Mesenchymal stem cell (in vitro differentiated cells and primary cell): ENCODE results near the gene FRAT1.

Experiments used
- DNase-seq: peaks from one replicate; pipeline ENCODE4 v3.0.0-alpha.2; 2013
- H2AFZ ChIP-seq: one replicate; pipeline ENCODE4 v1.6.1; 2013; ENCODE audit warnings: low read depth, mild to moderate bottlenecking, control low read depth, inconsistent platforms, low read length, moderate library complexity
- H2AK5ac ChIP-seq: 2 replicates; pipeline ENCODE4 v1.6.1; 2013; ENCODE audit warnings: low read length, moderate library complexity, mild to moderate bottlenecking, inconsistent platforms; ENCODE audit not compliant: severe bottlenecking
- H2BK120ac ChIP-seq: one replicate; pipeline ENCODE4 v1.6.1; 2013; ENCODE audit warnings: low read depth, mild to moderate bottlenecking, inconsistent platforms, low read length, moderate library complexity
- H2BK12ac ChIP-seq, 2 experiments: one replicate each; pipeline ENCODE4 v1.6.1; 2013; ENCODE audit warnings: inconsistent platforms in 2 of 2, low read length in 2 of 2, mild to moderate bottlenecking in 2 of 2, moderate library complexity in 2 of 2, control low read depth in 1 of 2
- H2BK15ac ChIP-seq: one replicate; pipeline ENCODE4 v1.6.1; 2013; ENCODE audit warnings: mild to moderate bottlenecking, low read depth, inconsistent platforms; ENCODE audit not compliant: poor library complexity, severe bottlenecking
- H2BK5ac ChIP-seq: 2 replicates; pipeline ENCODE4 v1.6.1; 2013; ENCODE audit warnings: low read depth, mild to moderate bottlenecking, low read length, control low read depth, inconsistent platforms; ENCODE audit not compliant: poor library complexity, severe bottlenecking
- H3K14ac ChIP-seq, 2 experiments: one replicate each; pipeline ENCODE4 v1.6.1; 2013; ENCODE audit warnings: inconsistent platforms in 2 of 2, low read length in 2 of 2, control low read depth in 1 of 2, mild to moderate bottlenecking in 1 of 2, moderate library complexity in 1 of 2
- H3K18ac ChIP-seq, 2 experiments: one replicate each; pipeline ENCODE4 v1.6.1; 2013; ENCODE audit warnings: inconsistent platforms in 2 of 2, low read length in 2 of 2, control low read depth in 1 of 2, low read depth in 1 of 2, mild to moderate bottlenecking in 1 of 2
- H3K23ac ChIP-seq, 2 experiments: one replicate each; pipeline ENCODE4 v1.6.1; 2013; ENCODE audit warnings: inconsistent platforms in 2 of 2, low read length in 2 of 2, mild to moderate bottlenecking in 2 of 2, moderate library complexity in 2 of 2, control low read depth in 1 of 2
- H3K27ac ChIP-seq: 2 replicates; pipeline ENCODE4 v1.5.1; 2013; ENCODE audit warnings: mild to moderate bottlenecking, moderate library complexity, low read length, control low read depth, inconsistent platforms; ENCODE audit not compliant: poor library complexity, severe bottlenecking
- H3K27me3 ChIP-seq, 2 experiments: 2 replicates each; pipeline versions ENCODE4 v1.6.1 to v1.7.0; 2013; ENCODE audit warnings: low read length in 2 of 2, mild to moderate bottlenecking in 2 of 2, moderate library complexity in 2 of 2, control low read depth in 1 of 2, inconsistent platforms in 1 of 2; ENCODE audit not compliant: control insufficient read depth in 1 of 2, insufficient read depth in 1 of 2
- H3K36me3 ChIP-seq, 2 experiments: 2 replicates each; pipeline versions ENCODE4 v1.6.1 to v1.7.0; 2013; ENCODE audit warnings: low read length in 2 of 2, control low read depth in 1 of 2, inconsistent platforms in 1 of 2, low read depth in 1 of 2, mild to moderate bottlenecking in 1 of 2; ENCODE audit not compliant: insufficient read depth in 2 of 2, control insufficient read depth in 1 of 2
- H3K4ac ChIP-seq, 2 experiments: one replicate each; pipeline ENCODE4 v1.6.1; 2013; ENCODE audit warnings: inconsistent platforms in 2 of 2, low read length in 2 of 2, mild to moderate bottlenecking in 2 of 2, moderate library complexity in 2 of 2, control low read depth in 1 of 2, low read depth in 1 of 2
- H3K4me1 ChIP-seq: 2 replicates; pipeline ENCODE4 v1.6.1; 2013; ENCODE audit warnings: low read depth, low read length, control low read depth; ENCODE audit not compliant: control insufficient read depth, insufficient read depth
- H3K4me2 ChIP-seq: 2 replicates; pipeline ENCODE4 v1.6.1; 2013; ENCODE audit warnings: low read length, mild to moderate bottlenecking, inconsistent platforms; ENCODE audit not compliant: poor library complexity, severe bottlenecking
- H3K4me3 ChIP-seq, 2 experiments: 2 replicates each; pipeline versions ENCODE4 v1.5.1 to v1.7.0; 2013; ENCODE audit warnings: low read length in 2 of 2, mild to moderate bottlenecking in 2 of 2, control low read depth in 1 of 2, low read depth in 1 of 2; ENCODE audit not compliant: insufficient read depth in 1 of 2
- H3K79me1 ChIP-seq: replicated peaks from 2 replicates; pipeline ENCODE4 v1.6.1; 2013; ENCODE audit warnings: mild to moderate bottlenecking, control low read depth, low read length, inconsistent platforms; ENCODE audit not compliant: poor library complexity, severe bottlenecking
- H3K9ac ChIP-seq: 2 replicates; pipeline ENCODE4 v1.7.0; 2013; ENCODE audit warnings: mild to moderate bottlenecking, low read length, moderate library complexity
- H3K9me3 ChIP-seq: 2 replicates; pipeline ENCODE4 v1.7.0; 2013; ENCODE audit warnings: mild to moderate bottlenecking, low read length; ENCODE audit not compliant: control insufficient read depth
- H4K8ac ChIP-seq: one replicate; pipeline ENCODE4 v1.6.1; 2013; ENCODE audit warnings: inconsistent platforms, mild to moderate bottlenecking, low read length, moderate library complexity
- H4K91ac ChIP-seq: one replicate; pipeline ENCODE4 v1.6.1; 2013; ENCODE audit warnings: mild to moderate bottlenecking, low read length, inconsistent platforms
- WGBS: methylation state at CpG from one replicate; pipeline ENCODE4 v1.1.7; 2013; ENCODE audit warnings: mixed read lengths; 5-methylcytosine and 5-hydroxymethylcytosine counted together

FRAT1 gene

DNA sequence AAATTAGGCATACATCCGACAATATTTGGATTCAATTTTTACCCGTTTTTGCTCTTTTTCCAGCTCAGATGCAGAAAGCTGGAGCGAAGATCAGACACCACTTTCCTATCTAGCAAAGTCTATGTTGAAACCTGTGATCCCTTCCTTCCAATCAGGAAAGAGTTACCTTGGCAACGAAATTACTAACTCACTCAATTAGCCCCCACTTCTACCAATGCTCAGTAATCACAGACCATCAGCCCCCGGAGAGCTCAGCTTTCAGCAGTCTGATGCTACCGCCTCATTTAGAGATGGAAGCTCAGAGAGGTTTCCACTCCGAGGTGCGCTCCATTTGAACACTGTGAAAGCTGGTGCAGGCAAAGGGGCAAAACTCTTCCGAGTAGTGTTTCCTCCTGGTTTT lies 6.7 kb downstream of the FRAT1 start:
- WGBS: 74% methylated on average over 8 of the region's 9 CpGs
- Histone ChIP-seq H2BK120ac (no peak overlapping the region), H4K8ac (no peak overlapping the region)

DNA sequence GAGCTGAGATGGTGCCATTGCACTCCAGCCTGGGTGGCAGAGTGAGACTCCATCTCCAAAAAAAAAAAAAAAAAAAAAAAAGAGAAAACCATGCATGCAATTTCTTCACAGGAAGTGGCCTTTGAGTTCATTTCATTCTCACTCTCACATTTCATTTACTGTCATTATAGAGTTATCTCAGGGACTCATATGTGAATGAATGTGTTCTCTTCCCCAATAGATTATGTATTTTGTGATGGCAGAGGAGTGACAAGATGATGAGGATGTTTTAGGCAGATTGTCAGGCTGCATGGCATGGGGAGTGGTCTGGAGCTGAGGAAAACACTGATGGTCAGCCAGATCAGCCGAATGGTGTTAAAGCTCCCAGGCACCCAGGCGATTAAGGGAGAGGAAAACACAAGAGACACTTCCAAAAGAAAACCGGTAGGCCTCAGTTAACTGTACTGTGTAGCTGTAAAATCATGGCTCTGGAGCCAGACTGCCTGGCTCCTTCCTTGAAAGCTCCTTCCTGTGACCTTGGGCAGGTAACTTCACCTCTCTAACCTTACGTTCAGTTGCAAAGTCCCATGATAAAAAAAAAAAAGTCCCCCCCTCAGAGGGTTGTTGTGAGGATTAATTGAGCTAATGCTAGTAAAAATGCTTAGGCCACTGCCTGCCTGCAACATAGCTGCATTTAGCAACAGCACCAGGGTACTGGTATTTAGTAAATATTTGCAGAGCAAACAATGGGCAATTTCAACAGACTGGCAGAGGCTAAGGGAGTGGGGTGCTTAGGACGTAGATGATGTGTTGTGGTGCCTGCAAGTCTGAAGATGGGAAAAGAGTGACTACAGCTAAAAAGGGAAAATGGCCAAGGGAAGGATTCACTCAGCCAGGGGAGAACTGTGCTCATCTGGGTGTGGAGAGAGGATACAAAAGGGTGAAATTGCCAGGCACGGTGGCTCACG lies 8.6 kb downstream of the FRAT1 start:
- H2BK120ac ChIP-seq: no peak overlapping the region
- H4K8ac ChIP-seq: no peak overlapping the region
- no peak overlapping the region for H3K4me3 ChIP-seq
- H4K91ac ChIP-seq: no peak overlapping the region
- no peak overlapping the region for H3K9ac ChIP-seq
- no peak overlapping the region for H2AFZ ChIP-seq
- H3K79me1 ChIP-seq: peaks cover 20% of the 10 kb centered on the region
- no peak overlapping the region for H3K18ac ChIP-seq
- no peak overlapping the region for H2BK12ac ChIP-seq
- H2AK5ac ChIP-seq: no peak overlapping the region
- no peak overlapping the region for H3K23ac ChIP-seq
- no peaks in the 10 kb centered on the region for H3K9me3 ChIP-seq
- H3K27ac ChIP-seq: no peak overlapping the region
- no peak overlapping the region for H2BK15ac ChIP-seq
- no peak overlapping the region for H3K4ac ChIP-seq
- DNase-seq: no peak
- H3K14ac ChIP-seq: no peak overlapping the region
- peaks cover 7% of the 10 kb centered on the region for H3K4me1 ChIP-seq
- H3K4me2 ChIP-seq: no peak overlapping the region
- peaks cover 2 to 15% of the 10 kb centered on the region in 2 experiments for H3K36me3 ChIP-seq
- no peak overlapping the region for H2BK5ac ChIP-seq
- 78% methylated on average over 6 of the region's 7 CpGs for WGBS
- peaks cover 0 to 10% of the 10 kb centered on the region in 2 experiments for H3K27me3 ChIP-seq

More for the DNA sequence above, 6.7 kb downstream of the FRAT1 start:
- Histone ChIP-seq H3K27ac (no peak overlapping the region), H2AFZ (no peak overlapping the region), H3K4ac (no peak overlapping the region), H3K9ac (no peak overlapping the region), H2BK5ac (no peak overlapping the region), H3K27me3 (peaks cover 0 to 29% of the 10 kb centered on the region in 2 experiments), H3K23ac (no peak overlapping the region), H3K4me2 (no peak overlapping the region), H3K79me1 (peaks cover 7% of the 10 kb centered on the region), H2BK12ac (no peak overlapping the region), H4K91ac (no peak overlapping the region), H2BK15ac (no peak overlapping the region), H3K18ac (no peak overlapping the region), H3K9me3 (no peaks in the 10 kb centered on the region), H3K4me1 (peaks cover 6% of the 10 kb centered on the region), H2AK5ac (no peak overlapping the region), H3K36me3 (peaks cover 2 to 15% of the 10 kb centered on the region in 2 experiments), H3K4me3 (no peak overlapping the region), H3K14ac (no peak overlapping the region)
- DNase-seq: no peak

DNA sequence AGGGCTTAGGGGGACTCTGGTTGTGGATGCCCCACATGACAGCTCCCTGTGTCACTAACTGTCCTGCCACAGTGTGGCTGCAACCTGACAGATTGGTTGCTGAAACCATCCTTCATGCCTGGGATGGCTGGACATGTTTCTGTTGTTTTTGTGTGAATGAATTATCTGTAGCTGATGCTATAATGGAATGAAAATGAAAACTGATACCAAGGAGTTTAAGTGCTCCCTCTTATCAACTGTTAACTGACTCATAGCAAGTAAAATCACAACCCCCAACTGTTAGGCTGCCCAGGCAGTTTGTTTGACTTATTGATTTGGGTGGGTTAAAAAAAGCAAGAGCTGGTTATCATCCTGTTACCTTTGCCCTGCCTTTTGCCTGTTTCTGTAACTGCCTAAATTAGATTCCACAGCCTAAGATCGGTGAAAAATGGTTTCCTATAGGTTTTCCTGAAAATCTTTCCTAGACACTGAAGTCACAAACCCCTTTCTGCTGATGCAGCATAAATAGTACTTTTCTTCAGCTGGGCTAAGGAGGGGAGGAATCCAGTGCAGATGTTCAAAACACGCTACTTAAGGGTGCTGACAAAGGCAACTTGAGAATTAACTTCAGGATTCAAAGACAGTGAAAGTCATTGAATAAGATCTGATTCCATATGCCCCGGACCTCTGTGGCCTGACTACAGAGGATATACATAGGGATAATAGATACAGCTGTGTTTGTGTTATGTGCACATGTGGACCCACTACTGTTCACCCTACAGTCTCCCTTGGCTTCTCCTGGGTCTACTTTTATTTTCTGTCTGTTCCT lies 9.8 kb downstream of the FRAT1 start:
- H3K27me3 ChIP-seq: no peaks in the 10 kb centered on the region
- no peak overlapping the region for H2BK120ac ChIP-seq
- no peaks in the 10 kb centered on the region for H3K9me3 ChIP-seq
- no peak overlapping the region for H2BK12ac ChIP-seq
- no peak overlapping the region for H3K23ac ChIP-seq
- 94% methylated on average over 3 of the region's 3 CpGs for WGBS
- H3K18ac ChIP-seq: no peak overlapping the region
- H2BK15ac ChIP-seq: no peak overlapping the region
- H3K14ac ChIP-seq: no peak overlapping the region
- peaks cover 11% of the 10 kb centered on the region for H3K4me1 ChIP-seq
- no peak for DNase-seq
- no peak overlapping the region for H3K27ac ChIP-seq
- H3K9ac ChIP-seq: no peak overlapping the region
- H3K79me1 ChIP-seq: peaks cover 20% of the 10 kb centered on the region
- H4K91ac ChIP-seq: no peak overlapping the region
- no peak overlapping the region for H2AK5ac ChIP-seq
- no peak overlapping the region for H3K4ac ChIP-seq
- peaks cover 2 to 15% of the 10 kb centered on the region in 2 experiments for H3K36me3 ChIP-seq
- H2BK5ac ChIP-seq: no peak overlapping the region
- H3K4me2 ChIP-seq: no peak overlapping the region
- no peak overlapping the region for H4K8ac ChIP-seq
- H2AFZ ChIP-seq: no peak overlapping the region
- H3K4me3 ChIP-seq: no peak overlapping the region

DNA sequence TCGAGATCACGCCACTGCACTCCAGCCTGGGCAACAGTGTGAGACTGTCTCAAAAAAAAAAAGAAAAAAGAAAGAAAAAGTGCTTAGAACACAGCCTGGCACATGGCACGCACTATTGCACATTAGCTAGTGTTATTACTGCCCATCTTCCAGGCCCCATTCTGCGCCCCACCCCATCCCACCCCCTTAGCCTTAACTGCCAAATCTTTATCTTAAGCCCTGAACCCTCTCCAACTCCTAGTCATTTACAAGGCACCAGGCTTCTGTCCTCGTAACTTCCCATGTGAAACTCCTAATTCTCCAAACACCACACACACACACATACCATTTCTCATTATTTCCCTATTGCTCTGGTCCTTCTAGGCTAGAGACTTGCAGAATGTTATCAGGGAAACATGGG lies 10.7 kb downstream of the FRAT1 start:
- no peak overlapping the region for H3K4ac ChIP-seq
- peaks cover 13% of the 10 kb centered on the region for H3K4me1 ChIP-seq
- H2BK5ac ChIP-seq: no peak overlapping the region
- H3K9me3 ChIP-seq: no peaks in the 10 kb centered on the region
- no peak overlapping the region for H4K8ac ChIP-seq
- H2AFZ ChIP-seq: no peak overlapping the region
- peaks cover 2 to 15% of the 10 kb centered on the region in 2 experiments for H3K36me3 ChIP-seq
- H2BK120ac ChIP-seq: no peak overlapping the region
- no peak overlapping the region for H3K9ac ChIP-seq
- H2BK15ac ChIP-seq: no peak overlapping the region
- H3K79me1 ChIP-seq: peaks cover 21% of the 10 kb centered on the region
- H2BK12ac ChIP-seq: no peak overlapping the region
- no peak overlapping the region for H4K91ac ChIP-seq
- WGBS: 98% methylated on average over 5 of the region's 5 CpGs
- H3K27me3 ChIP-seq: no peaks in the 10 kb centered on the region
- no peak overlapping the region for H3K4me2 ChIP-seq
- no peak overlapping the region for H3K4me3 ChIP-seq
- no peak overlapping the region for H3K14ac ChIP-seq
- no peak overlapping the region for H3K27ac ChIP-seq
- H2AK5ac ChIP-seq: no peak overlapping the region
- DNase-seq: no peak
- no peak overlapping the region for H3K23ac ChIP-seq
- H3K18ac ChIP-seq: no peak overlapping the region
